ENCODE data around the gene LY86.

DNA sequence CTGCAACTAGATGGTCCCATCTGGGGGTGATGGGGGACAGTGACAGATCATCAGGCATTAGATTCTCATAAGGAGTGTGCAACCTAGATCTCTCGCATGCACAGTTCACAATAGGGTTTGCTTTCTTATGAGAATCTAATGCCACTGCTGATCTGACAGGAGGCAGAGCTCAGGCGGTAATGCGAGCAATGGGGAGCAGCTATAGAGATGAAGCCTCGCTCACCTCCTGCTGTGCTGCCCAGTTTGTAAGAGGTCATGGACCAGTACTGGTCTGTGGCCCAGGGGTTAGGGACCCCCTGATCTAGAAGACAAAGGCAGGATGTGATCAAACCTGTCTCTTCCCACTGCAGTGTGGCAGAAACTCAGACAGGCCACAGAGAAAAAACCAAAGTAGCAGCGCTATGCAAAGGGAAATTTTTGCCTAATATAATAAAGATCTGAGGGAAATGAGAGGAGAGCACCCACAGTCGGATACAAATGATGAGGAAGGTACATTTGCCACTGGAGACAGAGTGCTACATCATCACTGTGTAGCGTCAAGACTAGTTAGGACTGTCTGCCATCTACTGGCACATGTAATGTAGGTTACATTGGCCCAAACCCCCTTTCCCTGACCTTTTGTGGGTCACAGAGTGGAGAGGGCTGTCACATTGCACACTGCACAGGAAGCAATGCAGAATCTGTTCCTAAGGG lies 4.1 kb upstream of the LY86 start:
- TF ChIP-seq MXD4 (CRISPR knock-in tag; IDR thresholded peaks at IDR 0.05; ENCODE audit: borderline replicate concordance), result no peak
- TF ChIP-seq, protein P1, sequence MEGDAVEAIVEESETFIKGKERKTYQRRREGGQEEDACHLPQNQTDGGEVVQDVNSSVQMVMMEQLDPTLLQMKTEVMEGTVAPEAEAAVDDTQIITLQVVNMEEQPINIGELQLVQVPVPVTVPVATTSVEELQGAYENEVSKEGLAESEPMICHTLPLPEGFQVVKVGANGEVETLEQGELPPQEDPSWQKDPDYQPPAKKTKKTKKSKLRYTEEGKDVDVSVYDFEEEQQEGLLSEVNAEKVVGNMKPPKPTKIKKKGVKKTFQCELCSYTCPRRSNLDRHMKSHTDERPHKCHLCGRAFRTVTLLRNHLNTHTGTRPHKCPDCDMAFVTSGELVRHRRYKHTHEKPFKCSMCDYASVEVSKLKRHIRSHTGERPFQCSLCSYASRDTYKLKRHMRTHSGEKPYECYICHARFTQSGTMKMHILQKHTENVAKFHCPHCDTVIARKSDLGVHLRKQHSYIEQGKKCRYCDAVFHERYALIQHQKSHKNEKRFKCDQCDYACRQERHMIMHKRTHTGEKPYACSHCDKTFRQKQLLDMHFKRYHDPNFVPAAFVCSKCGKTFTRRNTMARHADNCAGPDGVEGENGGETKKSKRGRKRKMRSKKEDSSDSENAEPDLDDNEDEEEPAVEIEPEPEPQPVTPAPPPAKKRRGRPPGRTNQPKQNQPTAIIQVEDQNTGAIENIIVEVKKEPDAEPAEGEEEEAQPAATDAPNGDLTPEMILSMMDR (IDR thresholded peaks at IDR 0.05), result no peak
- no peak for TF ChIP-seq ETV6 (CRISPR knock-in tag; IDR thresholded peaks at IDR 0.05)
- TF ChIP-seq, protein P2, sequence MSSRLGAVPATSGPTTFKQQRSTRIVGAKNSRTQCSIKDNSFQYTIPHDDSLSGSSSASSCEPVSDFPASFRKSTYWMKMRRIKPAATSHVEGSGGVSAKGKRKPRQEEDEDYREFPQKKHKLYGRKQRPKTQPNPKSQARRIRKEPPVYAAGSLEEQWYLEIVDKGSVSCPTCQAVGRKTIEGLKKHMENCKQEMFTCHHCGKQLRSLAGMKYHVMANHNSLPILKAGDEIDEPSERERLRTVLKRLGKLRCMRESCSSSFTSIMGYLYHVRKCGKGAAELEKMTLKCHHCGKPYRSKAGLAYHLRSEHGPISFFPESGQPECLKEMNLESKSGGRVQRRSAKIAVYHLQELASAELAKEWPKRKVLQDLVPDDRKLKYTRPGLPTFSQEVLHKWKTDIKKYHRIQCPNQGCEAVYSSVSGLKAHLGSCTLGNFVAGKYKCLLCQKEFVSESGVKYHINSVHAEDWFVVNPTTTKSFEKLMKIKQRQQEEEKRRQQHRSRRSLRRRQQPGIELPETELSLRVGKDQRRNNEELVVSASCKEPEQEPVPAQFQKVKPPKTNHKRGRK (CRISPR knock-in tag; IDR thresholded peaks at IDR 0.05; ENCODE audit: borderline replicate concordance), result no peak
- no peak for TF ChIP-seq GTF2I (CRISPR knock-in tag; conservative IDR thresholded peaks at IDR 0.05)
- no peak for TF ChIP-seq ZNF232 (CRISPR knock-in tag; IDR thresholded peaks at IDR 0.05)
- TF ChIP-seq TEAD4 (CRISPR knock-in tag; IDR thresholded peaks at IDR 0.05), result no peak
- TF ChIP-seq ZBTB21 (CRISPR knock-in tag; IDR thresholded peaks at IDR 0.05; ENCODE audit: borderline replicate concordance), result no peak
- TF ChIP-seq ELF4 (CRISPR knock-in tag; IDR thresholded peaks at IDR 0.05; ENCODE audit: low read depth), result no peak
- TF ChIP-seq, protein P3, sequence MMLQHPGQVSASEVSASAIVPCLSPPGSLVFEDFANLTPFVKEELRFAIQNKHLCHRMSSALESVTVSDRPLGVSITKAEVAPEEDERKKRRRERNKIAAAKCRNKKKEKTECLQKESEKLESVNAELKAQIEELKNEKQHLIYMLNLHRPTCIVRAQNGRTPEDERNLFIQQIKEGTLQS (CRISPR knock-in tag; conservative IDR thresholded peaks at IDR 0.05), result no peak
- TF ChIP-seq CBFB (CRISPR knock-in tag; IDR thresholded peaks at IDR 0.05; ENCODE audit: low read depth), result no peak
- no peak for TF ChIP-seq MYBL2 (CRISPR knock-in tag; IDR thresholded peaks at IDR 0.05)
- TF ChIP-seq FOXJ3 (CRISPR knock-in tag; IDR thresholded peaks at IDR 0.05; ENCODE audit: borderline replicate concordance), result no peak

All from WTC11 (cell line).